HepG2 (cell line): ENCODE data around the gene FGF23.

Source experiments
- ATF7 ChIP-seq, 2 experiments: fragments of 450-650 bp in 1 of 2; sonication (generic) in 1 of 2; formaldehyde crosslinking in 1 of 2; IDR thresholded peaks; 2 replicates each; pipeline versions ENCODE4 v1.4.0 to v1.6.1; 2016 to 2020; ENCODE audit warnings: antibody characterized with exemption in 1 of 2, mild to moderate bottlenecking in 1 of 2, missing genetic modification reagents in 1 of 2
- CBFB ChIP-seq: sonication (generic); formaldehyde crosslinking; IDR thresholded peaks from 2 replicates; pipeline ENCODE4 v1.4.0; 2020; ENCODE audit warnings: missing genetic modification reagents
- ESRRA ChIP-seq: sonication (generic); formaldehyde crosslinking; IDR thresholded peaks from 2 replicates; pipeline ENCODE4 v1.5.1; 2020; ENCODE audit warnings: mild to moderate bottlenecking, low read depth, missing genetic modification reagents
- EZH2 ChIP-seq: conservative IDR thresholded peaks from 2 replicates; pipeline ENCODE4 v1.6.1; 2012; ENCODE audit warnings: mild to moderate bottlenecking, low read depth, low read length, moderate library complexity
- IRF2 ChIP-seq: IDR thresholded peaks from 2 replicates; pipeline ENCODE4 v1.6.1; 2018; ENCODE audit warnings: missing genetic modification reagents, missing compliant biosample characterization
- JARID2 ChIP-seq: sonication (generic); formaldehyde crosslinking; IDR thresholded peaks from 2 replicates; pipeline ENCODE4 v1.8.1; 2023; ENCODE audit warnings: missing genetic modification reagents, inconsistent platforms; ENCODE audit not compliant: insufficient replicate concordance
- KLF13 ChIP-seq: sonication (generic); formaldehyde crosslinking; IDR thresholded peaks from 2 replicates; pipeline ENCODE4 v1.4.0; 2020; ENCODE audit warnings: mild to moderate bottlenecking, missing genetic modification reagents
- MTF1 ChIP-seq: sonication (generic); formaldehyde crosslinking; IDR thresholded peaks from 2 replicates; pipeline ENCODE4 v1.5.0; 2020; ENCODE audit warnings: missing genetic modification reagents
- SKI ChIP-seq: fragments of 450-650 bp; IDR thresholded peaks from one replicate; pipeline ENCODE4 v1.6.1; 2018; ENCODE audit warnings: mild to moderate bottlenecking; ENCODE audit not compliant: partially characterized antibody
- SP4 ChIP-seq: sonication (generic); formaldehyde crosslinking; IDR thresholded peaks from 2 replicates; pipeline ENCODE4 v1.8.1; 2023; ENCODE audit warnings: mild to moderate bottlenecking, missing genetic modification reagents
- SRSF4 ChIP-seq: fragments of 200-400 bp; formaldehyde crosslinking; IDR thresholded peaks from one replicate; pipeline ENCODE4 v1.6.1; 2018; ENCODE audit warnings: mild to moderate bottlenecking, low read depth, low read length, moderate library complexity; ENCODE audit not compliant: poor library complexity, severe bottlenecking
- ZNF17 ChIP-seq: sonication (generic); formaldehyde crosslinking; IDR thresholded peaks from 2 replicates; pipeline ENCODE4 v1.5.0; 2020; ENCODE audit warnings: mild to moderate bottlenecking, missing genetic modification reagents
- ZNF543 ChIP-seq: sonication (generic); formaldehyde crosslinking; IDR thresholded peaks from 2 replicates; pipeline ENCODE4 v1.4.0; 2020; ENCODE audit warnings: mild to moderate bottlenecking, missing genetic modification reagents

DNA sequence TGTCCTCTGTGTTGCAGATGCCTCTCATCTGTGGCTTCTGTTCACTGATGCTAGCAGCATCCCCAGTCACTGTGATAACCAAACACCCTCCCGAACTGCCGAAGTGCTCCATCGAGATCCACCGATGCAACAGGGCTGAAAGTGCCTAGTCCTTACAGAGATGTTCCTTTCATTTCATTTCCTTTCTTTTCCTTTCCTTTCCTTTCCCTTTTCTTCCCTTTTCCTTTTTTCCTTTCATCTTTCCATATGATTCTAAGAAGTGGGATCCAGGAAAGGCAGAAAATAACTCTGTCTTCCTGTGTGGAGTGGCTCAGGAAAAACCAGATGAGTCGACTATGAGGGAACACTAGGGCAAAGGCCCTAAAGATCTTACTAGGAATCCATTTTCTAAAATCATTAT is 39.4 kb upstream of the FGF23 start:
- no peak for TF ChIP-seq CBFB
- no peak for TF ChIP-seq SP4 (CRISPR knock-in tag)
- TF ChIP-seq SKI, result no peak
- no peak for TF ChIP-seq ZNF543 (CRISPR knock-in tag)
- no peak for TF ChIP-seq SRSF4
- TF ChIP-seq KLF13 (CRISPR knock-in tag), result no peak
- TF ChIP-seq ATF7 (IDR thresholded peaks at IDR 0.05), result no peak
- TF ChIP-seq ATF7 (CRISPR knock-in tag; IDR thresholded peaks at IDR 0.05), result no peak
- TF ChIP-seq ZNF17, result no peak
- no peak for TF ChIP-seq IRF2 (CRISPR knock-in tag)
- TF ChIP-seq ESRRA (CRISPR knock-in tag), result no peak
- TF ChIP-seq JARID2 (CRISPR knock-in tag), result no peak
- TF ChIP-seq EZH2, result no peak
- TF ChIP-seq MTF1 (CRISPR knock-in tag), result no peak
